GM19328 (cell line): ENCODE measurements around the gene CDKN2B-AS1.

Experiments used
- ATAC-seq: cut with Tn5 transposase; IDR thresholded peaks from one replicate; pipeline ENCODE4 v1.9.1; 2021; ENCODE audit warnings: mild to moderate bottlenecking, moderate library complexity; ENCODE audit not compliant: unreplicated experiment

Gene CDKN2B-AS1

DNA sequence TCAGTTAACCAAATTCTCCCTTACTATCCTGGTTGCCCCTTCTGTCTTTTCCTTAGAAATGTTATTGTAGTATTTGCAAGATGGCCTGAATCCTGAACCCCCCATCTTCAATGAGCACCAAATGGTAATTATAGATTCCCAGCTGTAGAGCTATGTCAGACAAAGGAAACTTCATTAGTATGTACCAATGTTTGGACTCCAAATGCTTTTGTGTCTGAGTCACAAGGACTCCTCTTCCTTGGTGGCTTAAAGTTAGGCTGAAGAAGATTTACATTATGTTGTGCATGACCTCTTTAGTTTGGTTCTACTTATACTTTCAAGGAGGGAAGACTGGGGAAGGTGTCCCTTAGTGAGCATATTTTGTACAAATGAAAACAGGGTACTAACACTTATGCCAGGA is 120.4 kb downstream of the CDKN2B-AS1 start:
- no peak for ATAC-seq

- no peak for ATAC-seq
These were observed 122.2 kb downstream of the CDKN2B-AS1 start for GRCh38 chr9:22116758-22117157.

DNA sequence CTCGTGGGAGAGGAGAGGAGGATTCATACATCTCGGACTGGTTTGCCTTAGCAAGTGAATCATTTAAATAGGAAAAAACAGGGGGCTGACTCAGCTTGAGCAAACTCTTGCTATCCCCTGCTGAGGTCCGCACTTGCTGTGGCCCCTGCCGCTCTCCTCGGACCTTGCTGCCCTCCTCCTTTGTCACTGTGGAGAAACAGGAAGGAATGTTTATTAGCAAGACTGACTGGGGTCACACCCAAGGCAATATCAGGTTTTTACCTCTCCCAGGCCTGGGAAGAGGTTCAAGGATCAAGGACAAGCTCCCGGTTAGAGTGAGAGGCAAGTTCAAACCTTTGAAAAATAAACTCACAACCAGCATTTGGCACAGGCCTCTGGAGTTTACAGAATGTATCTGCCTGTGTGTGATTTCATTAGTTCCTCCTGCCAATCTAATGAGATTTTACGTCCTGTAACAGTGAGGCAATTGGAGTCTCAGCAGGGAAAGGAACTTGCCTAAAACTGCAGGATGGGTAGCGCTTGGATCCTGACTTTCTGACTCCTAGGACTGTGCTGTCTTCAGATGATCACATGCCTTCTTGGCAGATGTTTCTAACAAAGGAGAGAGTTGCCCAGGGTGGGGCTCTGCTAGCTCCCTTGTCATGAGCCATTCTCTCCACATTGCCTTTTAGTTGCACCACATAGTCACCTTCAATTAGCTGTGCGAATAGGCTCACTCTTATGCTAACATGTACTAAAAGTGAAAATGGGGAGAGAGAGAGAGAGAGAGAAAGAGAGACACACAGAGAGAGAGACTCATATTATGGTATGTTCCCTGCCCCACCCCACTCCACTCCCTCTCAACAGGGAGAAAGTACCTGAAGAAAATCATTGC is 123.2 kb downstream of the CDKN2B-AS1 start:
- no peak for ATAC-seq

- ATAC-seq = no peak
These were observed 124.4 kb downstream of the CDKN2B-AS1 start for GRCh38 chr9:22118810-22119521.

- ATAC-seq = peak; percentile 75
These were observed 125.0 kb downstream of the CDKN2B-AS1 start for GRCh38 chr9:22119522-22120158.

DNA sequence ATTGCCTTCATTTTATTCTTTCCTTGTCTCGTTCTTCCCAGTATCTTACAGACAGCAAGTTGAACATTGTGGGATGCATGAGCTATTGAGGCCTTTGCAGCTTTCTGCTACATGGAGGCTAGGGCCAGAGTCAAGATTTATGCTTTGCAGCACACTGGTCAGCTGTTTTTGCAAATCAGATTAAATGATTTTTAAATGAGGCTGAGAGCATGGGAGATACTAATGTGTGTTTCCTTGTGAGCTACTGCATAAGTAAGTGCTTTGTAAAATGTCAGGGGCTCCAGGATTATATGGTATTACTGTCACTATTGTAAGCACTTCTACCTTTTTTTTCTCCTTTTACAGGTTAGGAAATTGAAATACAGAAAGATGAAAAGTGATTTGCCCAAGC is 125.6 kb downstream of the CDKN2B-AS1 start:
- ATAC-seq = no peak

DNA sequence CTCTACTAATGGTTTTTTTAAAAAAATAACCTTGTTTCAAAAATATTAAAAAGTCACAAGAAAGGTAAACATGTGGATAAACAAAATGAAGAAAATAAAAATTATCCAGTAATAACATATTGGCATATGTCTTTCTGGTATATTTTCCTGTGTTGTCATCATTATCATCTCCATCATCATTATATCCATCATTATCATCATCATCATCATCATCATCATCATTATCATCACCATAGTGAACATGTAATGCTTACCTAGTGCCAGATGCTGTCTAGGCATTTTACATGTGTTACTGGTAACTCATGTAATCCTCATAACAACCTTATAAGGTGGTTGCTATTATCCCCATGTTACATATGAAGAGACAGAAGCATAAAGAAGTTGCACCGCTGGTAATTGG is 126.0 kb downstream of the CDKN2B-AS1 start:
- ATAC-seq = no peak

DNA sequence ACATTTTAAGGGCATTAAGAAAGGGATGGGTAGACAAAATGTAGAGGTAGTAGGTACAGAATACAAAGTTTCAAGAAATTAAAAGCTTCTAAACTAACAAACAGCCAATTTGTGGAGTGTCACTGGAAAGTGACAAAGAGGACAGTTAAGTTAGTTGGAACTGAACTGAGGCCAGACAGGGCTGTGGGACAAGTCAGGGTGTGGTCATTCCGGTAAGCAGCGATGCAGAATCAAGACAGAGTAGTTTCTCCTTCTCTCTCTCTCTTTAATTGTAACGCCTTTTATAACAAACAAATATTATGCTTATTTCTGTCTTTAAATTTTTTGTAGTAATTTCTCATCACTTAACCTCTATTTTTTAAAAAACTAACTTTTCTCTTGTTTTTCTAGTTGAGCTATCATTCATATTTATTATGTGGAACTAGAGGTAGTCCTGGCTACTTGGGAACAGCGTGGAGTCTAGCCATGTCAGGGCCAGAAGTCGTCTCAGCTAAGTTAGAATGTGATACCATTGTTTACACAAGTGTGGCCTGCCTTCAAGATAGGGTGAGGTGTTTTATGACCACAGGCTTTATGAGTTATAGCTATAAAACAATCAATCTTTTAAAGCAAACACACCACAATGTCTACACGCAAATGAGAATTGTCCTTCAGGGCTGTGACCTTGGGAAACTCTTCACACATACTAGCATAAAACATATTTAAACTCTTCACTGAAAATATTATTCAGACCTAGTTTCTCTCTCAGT is 129.8 kb downstream of the CDKN2B-AS1 start:
- ATAC-seq = no peak

DNA sequence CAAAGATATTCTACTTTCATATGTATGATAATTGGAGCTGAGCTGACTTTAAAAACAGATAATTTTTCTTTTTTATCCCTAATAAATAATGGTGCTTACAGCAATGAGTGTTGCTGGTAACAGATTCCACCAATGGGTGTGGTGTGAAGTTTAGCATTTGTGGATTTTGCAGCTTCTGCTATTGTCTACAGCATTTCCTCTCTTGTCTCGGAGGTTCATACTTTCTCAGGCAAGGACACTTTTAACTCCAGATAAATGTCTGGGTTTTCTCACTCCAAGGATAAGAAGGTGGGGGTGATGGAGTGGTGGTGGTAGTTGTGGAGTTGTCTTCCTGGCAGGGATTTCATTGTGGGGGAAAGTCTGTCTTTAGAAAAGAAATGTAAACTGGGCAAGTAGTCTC is 134.5 kb downstream of the CDKN2B-AS1 start:
- no peak for ATAC-seq

DNA sequence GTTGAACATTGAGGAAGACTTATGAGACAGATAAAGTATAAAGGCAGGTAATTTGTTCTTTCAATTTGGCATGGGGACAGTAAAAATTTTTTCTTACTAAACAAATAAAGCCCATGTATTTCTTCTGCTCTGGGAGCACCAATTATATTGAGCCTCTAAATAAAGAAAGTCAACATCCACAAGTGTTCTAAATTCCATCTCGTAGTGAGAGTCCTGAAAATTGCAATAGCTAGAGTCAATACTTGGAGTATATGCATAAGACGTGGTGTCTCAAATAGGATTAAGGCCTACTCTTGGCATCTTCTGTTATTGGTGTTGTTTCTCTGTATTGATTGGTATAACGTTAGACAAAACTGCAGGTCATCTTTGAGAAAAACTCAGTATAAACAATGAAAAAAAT is 135.0 kb downstream of the CDKN2B-AS1 start:
- ATAC-seq = no peak

- no peak for ATAC-seq
These were observed 137.2 kb downstream of the CDKN2B-AS1 start for GRCh38 chr9:22131817-22132216.

GRCh38 chr9:22134390-22134789 is 139.8 kb downstream of the CDKN2B-AS1 start:
- no peak for ATAC-seq

DNA sequence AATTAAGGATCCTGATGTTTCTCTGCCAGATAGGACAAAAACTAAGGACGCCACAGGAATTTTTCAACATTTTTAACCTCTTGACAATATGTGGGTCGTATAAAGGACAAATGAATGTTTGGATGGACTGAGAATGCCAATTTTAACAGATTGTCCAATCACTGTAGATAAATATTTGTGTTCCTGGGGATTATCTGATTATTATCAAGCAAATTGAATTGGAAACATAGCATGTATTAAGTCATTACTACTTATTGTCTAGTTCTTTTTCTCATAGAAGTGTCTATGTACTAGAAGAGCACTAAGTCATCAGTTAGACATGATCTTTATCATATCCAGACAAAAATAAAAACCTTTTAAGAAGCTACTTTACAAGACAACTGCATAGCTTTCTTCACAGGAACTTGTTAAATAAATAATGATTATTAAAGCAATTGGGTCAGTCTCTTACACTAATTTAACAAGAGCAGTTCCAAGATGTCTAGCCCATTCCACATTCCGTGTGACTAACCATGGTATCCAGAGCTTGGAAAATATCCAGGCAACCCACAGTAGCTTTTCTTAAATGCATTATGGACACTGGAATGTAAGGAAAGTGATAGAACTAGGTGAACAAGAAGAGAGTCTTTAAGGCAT is 142.0 kb downstream of the CDKN2B-AS1 start:
- no peak for ATAC-seq

GRCh38 chr9:22138956-22139660 is 144.5 kb downstream of the CDKN2B-AS1 start:
- ATAC-seq = no peak

DNA sequence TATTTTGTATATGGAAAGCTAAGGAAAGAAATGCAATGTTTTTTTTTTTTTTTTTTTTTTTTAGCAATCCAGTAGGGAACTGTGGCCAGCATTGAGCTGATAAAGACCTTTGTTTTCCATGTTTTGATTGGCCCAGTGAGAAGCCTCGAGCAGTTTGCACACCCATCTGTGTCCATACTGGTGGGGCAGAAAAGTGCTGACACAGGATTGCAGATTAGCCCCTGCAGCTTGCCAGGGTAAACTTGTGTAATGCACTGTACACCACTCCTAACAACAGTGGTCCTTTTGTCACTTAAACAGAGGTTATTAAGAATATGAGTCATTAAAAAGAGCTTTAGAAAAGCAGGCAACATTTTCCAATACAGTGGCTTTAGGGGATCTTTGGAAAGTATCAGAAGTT is 147.3 kb downstream of the CDKN2B-AS1 start:
- ATAC-seq = no peak

DNA sequence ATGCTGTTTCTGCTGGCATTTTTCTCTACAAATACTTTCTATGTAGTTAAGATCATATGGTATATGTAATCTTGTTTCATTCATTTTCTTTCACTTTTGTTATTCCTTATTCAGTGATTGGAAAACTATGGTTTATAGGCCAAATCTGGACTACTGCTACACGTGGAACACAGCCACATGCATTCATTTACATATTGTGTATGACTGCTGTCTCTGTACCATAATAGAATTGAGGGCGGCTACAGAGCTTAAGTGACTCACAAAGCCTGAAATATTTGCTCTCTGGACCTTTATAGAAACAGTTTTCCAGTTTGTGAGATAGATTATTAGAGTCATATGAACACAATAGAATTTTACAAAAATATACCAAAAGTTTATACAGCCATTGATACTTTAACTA is 148.1 kb downstream of the CDKN2B-AS1 start:
- ATAC-seq = no peak

GRCh38 chr9:22143799-22144625 is 149.4 kb downstream of the CDKN2B-AS1 start:
- no peak for ATAC-seq

DNA sequence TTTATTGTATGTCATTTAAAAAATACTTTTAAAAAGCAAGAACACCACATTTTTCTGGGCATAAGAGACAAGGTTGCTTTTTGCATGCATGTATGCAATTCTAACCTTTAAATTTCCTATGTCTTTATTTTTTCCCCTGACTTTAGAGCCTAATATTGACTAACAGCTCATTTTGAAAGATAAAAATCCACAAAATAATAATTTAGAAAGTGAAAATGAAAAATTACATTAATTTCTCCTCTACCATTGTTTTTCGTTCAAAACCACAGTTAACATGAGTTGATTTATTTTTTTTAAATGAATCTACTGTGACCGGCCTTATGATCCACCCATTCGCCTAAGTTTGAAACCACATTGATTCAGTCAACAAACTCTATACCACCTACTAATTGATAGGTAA is 152.0 kb downstream of the CDKN2B-AS1 start:
- ATAC-seq = no peak
